NCI-H2029 (cell line): ENCODE measurements around the gene TM9SF4.
"Not testable (repeated sequence)": the region's sequence is repeated elsewhere in the genome, so short reads cannot be mapped to it uniquely, and the experiment has no call there.

ENCODE experiments used
- DNase-seq: peaks from one replicate; lab custom pipeline; 2025; lab: John Stamatoyannopoulos, UW

Gene TM9SF4

GRCh38 chr20:32190616-32191415, 81.3 kb downstream of the TM9SF4 start:
- DNase-seq: no peak

- DNase-seq: no peak
Measured at GRCh38 chr20:32191422-32191821, 81.9 kb downstream of the TM9SF4 start.

GRCh38 chr20:32191873-32192272, 82.4 kb downstream of the TM9SF4 start:
- no peak for DNase-seq

- DNase-seq: no peak
Measured at GRCh38 chr20:32192698-32193097, 83.2 kb downstream of the TM9SF4 start.

GRCh38 chr20:32193336-32193735, 83.8 kb downstream of the TM9SF4 start:
- DNase-seq: not testable (repeated sequence)

- no peak for DNase-seq
Measured at GRCh38 chr20:32193996-32194395, 84.5 kb downstream of the TM9SF4 start.

- peak; percentile 62 for DNase-seq
Measured at GRCh38 chr20:32195581-32195980, 86.1 kb downstream of the TM9SF4 start.

GRCh38 chr20:32196613-32197012, 87.1 kb downstream of the TM9SF4 start:
- DNase-seq: not testable (repeated sequence)

- DNase-seq: not testable (repeated sequence)
Measured at GRCh38 chr20:32197136-32197535, 87.6 kb downstream of the TM9SF4 start.

GRCh38 chr20:32199006-32199405, 89.5 kb downstream of the TM9SF4 start:
- no peak for DNase-seq

- DNase-seq: no peak
Measured at GRCh38 chr20:32201296-32201976, 91.9 kb downstream of the TM9SF4 start.

GRCh38 chr20:32201977-32202363, 92.5 kb downstream of the TM9SF4 start:
- no peak for DNase-seq

GRCh38 chr20:32203356-32204204, 94.1 kb downstream of the TM9SF4 start:
- DNase-seq: peak; percentile 52

- DNase-seq: no peak
Measured at GRCh38 chr20:32204205-32205109, 94.9 kb downstream of the TM9SF4 start.

- DNase-seq: no peak
Measured at GRCh38 chr20:32205110-32205842, 95.8 kb downstream of the TM9SF4 start.

- DNase-seq: no peak
Measured at GRCh38 chr20:32205843-32206759, 96.6 kb downstream of the TM9SF4 start.

GRCh38 chr20:32206760-32207625, 97.5 kb downstream of the TM9SF4 start:
- DNase-seq: no peak

- DNase-seq: peak; percentile 88
Measured at GRCh38 chr20:32207626-32208498, 98.3 kb downstream of the TM9SF4 start, which contains the start of the genes PLAGL2 and POFUT1. PLAGL2 (minus strand) TSS chr20:32207743; CDS start chr20:32202178, 5,565 bp downstream. POFUT1 (plus strand) TSS chr20:32207880; CDS start chr20:32207942, 62 bp downstream.
